DOHH2 (cell line): ENCODE results near the gene DPT.

ENCODE experiments used
- EZH2phosphoT487 ChIP-seq: fragments of 200-600 bp; sonication (generic); IDR thresholded peaks from 2 replicates; pipeline ENCODE4 v1.6.1; 2017; ENCODE audit warnings: borderline replicate concordance, mild to moderate bottlenecking, antibody characterized with exemption, low read length, moderate library complexity, mixed read lengths
- TF ChIP-seq, protein P1 (sequence below): fragments of 200-600 bp; sonication (generic); IDR thresholded peaks from one replicate; pipeline ENCODE4 v1.5.1; 2014; ENCODE audit warnings: antibody characterized with exemption, mild to moderate bottlenecking, low read depth, low read length; ENCODE audit not compliant: poor library complexity, severe bottlenecking

DNA sequence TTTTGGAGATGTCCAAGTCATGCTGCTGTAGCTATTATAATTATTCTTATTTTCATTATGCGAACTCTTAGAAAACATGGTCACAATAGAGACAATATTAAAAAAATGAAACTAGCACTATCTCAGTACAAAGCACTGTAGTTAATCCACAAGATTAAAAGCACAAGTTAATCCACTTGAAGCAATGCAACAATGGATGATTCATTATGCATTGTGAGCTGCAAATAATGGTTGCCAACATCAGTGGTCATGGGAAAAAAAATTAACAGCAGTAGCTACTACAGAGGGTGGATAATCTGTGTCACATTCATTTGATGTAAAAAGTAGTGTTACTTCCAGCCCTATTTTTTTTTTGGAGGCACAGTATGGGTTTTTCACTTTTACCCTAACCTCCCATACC is 56.7 kb downstream of the DPT start:
- TF ChIP-seq EZH2phosphoT487: no peak
- TF ChIP-seq, protein P1, sequence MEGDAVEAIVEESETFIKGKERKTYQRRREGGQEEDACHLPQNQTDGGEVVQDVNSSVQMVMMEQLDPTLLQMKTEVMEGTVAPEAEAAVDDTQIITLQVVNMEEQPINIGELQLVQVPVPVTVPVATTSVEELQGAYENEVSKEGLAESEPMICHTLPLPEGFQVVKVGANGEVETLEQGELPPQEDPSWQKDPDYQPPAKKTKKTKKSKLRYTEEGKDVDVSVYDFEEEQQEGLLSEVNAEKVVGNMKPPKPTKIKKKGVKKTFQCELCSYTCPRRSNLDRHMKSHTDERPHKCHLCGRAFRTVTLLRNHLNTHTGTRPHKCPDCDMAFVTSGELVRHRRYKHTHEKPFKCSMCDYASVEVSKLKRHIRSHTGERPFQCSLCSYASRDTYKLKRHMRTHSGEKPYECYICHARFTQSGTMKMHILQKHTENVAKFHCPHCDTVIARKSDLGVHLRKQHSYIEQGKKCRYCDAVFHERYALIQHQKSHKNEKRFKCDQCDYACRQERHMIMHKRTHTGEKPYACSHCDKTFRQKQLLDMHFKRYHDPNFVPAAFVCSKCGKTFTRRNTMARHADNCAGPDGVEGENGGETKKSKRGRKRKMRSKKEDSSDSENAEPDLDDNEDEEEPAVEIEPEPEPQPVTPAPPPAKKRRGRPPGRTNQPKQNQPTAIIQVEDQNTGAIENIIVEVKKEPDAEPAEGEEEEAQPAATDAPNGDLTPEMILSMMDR: no peak
